ENCODE measurements around the gene HMX3. TPM values are rescaled to one million over a fixed set of nuclear protein-coding genes. Genes with fewer than 3 reads are reported as not detected.

The HMX3 gene
- total RNA-seq, 2 experiments from 2014 or later = 0.34 TPM; not detected in 1

DNA sequence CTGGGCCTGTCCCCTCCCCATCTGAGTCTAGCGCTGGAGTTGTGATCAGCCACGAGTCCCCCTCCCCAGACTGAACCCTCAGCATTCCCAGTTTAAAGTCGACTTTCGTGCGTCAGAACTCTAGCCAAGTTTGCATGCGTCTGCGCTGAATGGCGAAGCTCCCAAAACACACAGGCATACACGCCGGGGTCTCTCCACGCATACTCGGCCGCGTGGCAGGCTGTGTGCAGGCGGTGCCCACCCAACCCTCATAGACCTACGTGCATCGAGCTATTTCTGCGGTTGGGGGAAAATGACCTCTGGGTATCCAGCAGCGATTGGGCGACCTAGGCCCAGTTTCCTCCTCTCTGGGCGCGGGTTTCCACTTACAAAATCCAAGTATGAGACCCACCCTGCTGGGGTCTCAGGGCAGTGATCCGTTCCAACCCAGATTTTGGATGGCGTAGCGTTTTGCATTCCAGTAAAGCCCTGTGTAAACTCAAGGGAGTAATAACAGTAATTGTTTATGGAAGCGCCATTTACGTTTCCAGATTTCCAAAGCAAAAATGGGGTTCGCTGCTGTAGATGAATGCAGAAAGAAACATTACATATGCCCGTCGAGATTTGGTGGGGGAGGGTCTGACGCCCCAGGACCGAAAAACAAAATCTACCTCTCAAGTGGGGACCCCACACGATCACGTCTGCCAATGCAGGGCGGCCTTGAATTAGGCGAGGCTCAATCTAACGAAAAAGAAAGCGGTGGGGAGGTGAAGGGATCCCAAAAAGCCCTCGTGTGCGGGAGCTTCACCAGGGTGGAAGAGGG, 2.0 kb upstream of the HMX3 start:
- Mint-ChIP-seq H3K9me3 (no peaks in the 10 kb centered on the region), H3K27me3 (peaks cover 90% of the 10 kb centered on the region), H3K36me3 (ENCODE audit: low read depth) (no peaks in the 10 kb centered on the region), H3K4me1 (ENCODE audit: low read depth) (peaks cover 37% of the 10 kb centered on the region), H3K27ac (peak overlapping the region; percentile 22), H3K4me3 (peak overlapping the region; percentile 83)
- Histone ChIP-seq H3K27ac (ENCODE audit: low read depth in 1 of 2, low read length in 2 of 2) (no peak overlapping the region), H3K27me3 (ENCODE audit: control insufficient read depth in 1 of 2, insufficient read depth in 2 of 2, low read length in 2 of 2) (peaks cover 67 to 83% of the 10 kb centered on the region in 2 experiments), H3K4me1 (ENCODE audit: insufficient read depth, low read length) (peaks cover 52% of the 10 kb centered on the region), H3K9me3 (ENCODE audit: control insufficient read depth in 1 of 2, insufficient read depth in 1 of 2, low read length in 2 of 2) (peaks cover 0 to 25% of the 10 kb centered on the region in 2 experiments), H3K4me3 (ENCODE audit: low read length) (peak overlapping the region; percentile 10), H3K36me3 (ENCODE audit: insufficient read depth, low read length) (no peaks in the 10 kb centered on the region)
- DNase-seq = peak in 1 of 14 experiments; percentile 27
- intact Hi-C loops (cut with DNase I, micrococcal nuclease) = loop anchor here (1.0 to 5.0 kb wide), 8 partner anchors 91 to 1254 kb away; no protein-coding TSS in a partner anchor
- TF ChIP-seq, protein P1, sequence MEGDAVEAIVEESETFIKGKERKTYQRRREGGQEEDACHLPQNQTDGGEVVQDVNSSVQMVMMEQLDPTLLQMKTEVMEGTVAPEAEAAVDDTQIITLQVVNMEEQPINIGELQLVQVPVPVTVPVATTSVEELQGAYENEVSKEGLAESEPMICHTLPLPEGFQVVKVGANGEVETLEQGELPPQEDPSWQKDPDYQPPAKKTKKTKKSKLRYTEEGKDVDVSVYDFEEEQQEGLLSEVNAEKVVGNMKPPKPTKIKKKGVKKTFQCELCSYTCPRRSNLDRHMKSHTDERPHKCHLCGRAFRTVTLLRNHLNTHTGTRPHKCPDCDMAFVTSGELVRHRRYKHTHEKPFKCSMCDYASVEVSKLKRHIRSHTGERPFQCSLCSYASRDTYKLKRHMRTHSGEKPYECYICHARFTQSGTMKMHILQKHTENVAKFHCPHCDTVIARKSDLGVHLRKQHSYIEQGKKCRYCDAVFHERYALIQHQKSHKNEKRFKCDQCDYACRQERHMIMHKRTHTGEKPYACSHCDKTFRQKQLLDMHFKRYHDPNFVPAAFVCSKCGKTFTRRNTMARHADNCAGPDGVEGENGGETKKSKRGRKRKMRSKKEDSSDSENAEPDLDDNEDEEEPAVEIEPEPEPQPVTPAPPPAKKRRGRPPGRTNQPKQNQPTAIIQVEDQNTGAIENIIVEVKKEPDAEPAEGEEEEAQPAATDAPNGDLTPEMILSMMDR (IDR thresholded peaks at IDR 0.05) = no peak
- ChIA-PET CTCF (interaction anchor here (0.7 to 2.3 kb wide), 10 partner anchors 7 to 247 kb away, joined by 3 to 11 read pairs (median 4); partner anchors contain the start of gene BUB3), POLR2A (interaction anchor here (1.3 kb wide), 1 partner anchor 21 kb away, joined by 8 read pairs; the partner anchor contains the start of gene BUB3)
- no peak for ATAC-seq (ENCODE audit: poor library complexity)

DNA sequence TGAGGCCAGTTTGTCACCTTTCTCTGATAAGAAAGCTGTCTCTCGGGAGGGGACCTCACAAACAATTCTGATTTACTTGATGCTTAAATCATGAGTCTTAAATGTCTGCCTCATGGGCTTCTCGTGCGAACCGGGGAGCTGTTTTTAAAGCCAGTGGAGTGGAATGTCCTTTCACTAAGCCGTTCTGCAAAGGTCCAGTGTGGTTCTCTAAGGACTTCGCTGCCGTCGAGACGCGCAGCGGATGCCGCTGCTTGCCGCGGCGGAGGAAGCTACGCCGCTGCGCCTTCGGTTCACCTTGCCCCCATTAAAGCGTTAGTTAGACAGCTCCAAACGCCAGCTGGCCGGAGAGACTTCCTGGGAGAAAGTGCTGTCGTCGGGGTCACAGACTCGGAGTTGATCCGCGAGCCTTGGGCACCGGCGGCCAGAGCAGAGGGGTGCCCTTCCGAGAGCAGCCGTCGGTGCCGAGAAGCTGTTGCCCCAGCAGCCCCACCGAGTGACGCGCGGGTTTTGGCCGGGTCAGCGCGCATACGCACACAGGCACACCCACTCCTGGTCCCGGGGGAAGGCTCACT, 1.3 kb upstream of the HMX3 start:
- peaks cover 73 to 83% of the 10 kb centered on the region in 2 experiments for H3K27me3 ChIP-seq (ENCODE audit: control insufficient read depth in 1 of 2, insufficient read depth in 2 of 2, low read length in 2 of 2)
- ChIA-PET CTCF (interaction anchor here (1.1 to 2.3 kb wide), 2 partner anchors 15 to 246 kb away, joined by 4 to 7 read pairs; no protein-coding TSS in a partner anchor), POLR2A (interaction anchor here (1.3 kb wide), 1 partner anchor 20 kb away, joined by 8 read pairs; the partner anchor contains the start of gene BUB3)
- no peak overlapping the region for H3K4me3 ChIP-seq (ENCODE audit: low read length)
- peak overlapping the region; percentile 22 for H3K27ac Mint-ChIP-seq
- H3K36me3 ChIP-seq (ENCODE audit: insufficient read depth, low read length) = no peaks in the 10 kb centered on the region
- H3K4me1 ChIP-seq (ENCODE audit: insufficient read depth, low read length) = peaks cover 53% of the 10 kb centered on the region
- H3K9me3 ChIP-seq (ENCODE audit: control insufficient read depth in 1 of 2, insufficient read depth in 1 of 2, low read length in 2 of 2) = peaks cover 0 to 28% of the 10 kb centered on the region in 2 experiments
- DNase-seq (peak in 1 of 14 experiments; percentile 29), ATAC-seq (ENCODE audit: poor library complexity) (no peak)
- H3K27me3 Mint-ChIP-seq = peaks cover 90% of the 10 kb centered on the region
- no peaks in the 10 kb centered on the region for H3K9me3 Mint-ChIP-seq
- no peaks in the 10 kb centered on the region for H3K36me3 Mint-ChIP-seq (ENCODE audit: low read depth)
- peaks cover 43% of the 10 kb centered on the region for H3K4me1 Mint-ChIP-seq (ENCODE audit: low read depth)
- peak overlapping the region; percentile 70 for H3K4me3 Mint-ChIP-seq
- intact Hi-C loops (cut with DNase I, micrococcal nuclease) = loop anchor here (5.0 kb wide), 5 partner anchors 92 to 1253 kb away; no protein-coding TSS in a partner anchor
- TF ChIP-seq, protein P1 (IDR thresholded peaks at IDR 0.05) = no peak
- no peak overlapping the region for H3K27ac ChIP-seq (ENCODE audit: low read depth in 1 of 2, low read length in 2 of 2)

DNA sequence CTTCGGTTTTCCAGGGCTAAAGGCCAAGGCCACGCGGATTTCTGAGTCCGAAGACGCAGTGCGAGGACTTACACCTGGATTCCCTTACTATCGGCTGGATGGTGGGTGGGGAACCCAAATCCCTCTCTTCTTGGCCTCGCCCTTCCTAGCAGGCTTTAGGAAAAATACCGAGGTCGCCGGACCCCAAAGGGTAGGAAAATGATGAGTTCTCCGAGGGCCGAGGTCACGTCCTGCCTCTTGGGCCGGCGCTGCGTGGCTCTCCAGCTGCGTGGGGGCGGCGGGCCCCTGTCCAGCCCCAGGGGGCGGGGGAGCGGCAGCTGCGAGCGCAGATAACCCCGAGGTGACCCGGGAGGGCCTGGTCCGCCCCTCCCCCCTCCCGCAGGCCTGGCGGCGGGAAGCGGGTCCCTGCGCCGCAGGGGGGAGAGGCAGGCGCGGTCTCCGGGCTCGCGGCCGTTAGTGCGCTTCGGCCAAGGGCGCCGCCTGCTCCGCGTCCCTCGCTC, 805 bp upstream of the HMX3 start:
- TF ChIP-seq, protein P1 (IDR thresholded peaks at IDR 0.05) = no peak
- Mint-ChIP-seq H3K36me3 (ENCODE audit: low read depth) (no peaks in the 10 kb centered on the region), H3K9me3 (no peaks in the 10 kb centered on the region), H3K4me1 (ENCODE audit: low read depth) (peaks cover 48% of the 10 kb centered on the region), H3K27me3 (peaks cover 90% of the 10 kb centered on the region), H3K27ac (no peak overlapping the region), H3K4me3 (peak overlapping the region; percentile 70)
- Histone ChIP-seq H3K4me3 (ENCODE audit: low read length) (peak overlapping the region; percentile 47), H3K9me3 (ENCODE audit: control insufficient read depth in 1 of 2, insufficient read depth in 1 of 2, low read length in 2 of 2) (peaks cover 0 to 33% of the 10 kb centered on the region in 2 experiments), H3K27me3 (ENCODE audit: control insufficient read depth in 1 of 2, insufficient read depth in 2 of 2, low read length in 2 of 2) (peaks cover 73 to 83% of the 10 kb centered on the region in 2 experiments), H3K4me1 (ENCODE audit: insufficient read depth, low read length) (peaks cover 59% of the 10 kb centered on the region), H3K36me3 (ENCODE audit: insufficient read depth, low read length) (no peaks in the 10 kb centered on the region), H3K27ac (ENCODE audit: low read depth in 1 of 2, low read length in 2 of 2) (no peak overlapping the region)
- POLR2A ChIA-PET = interaction anchor here (1.3 kb wide), 1 partner anchor 19 kb away, joined by 8 read pairs; the partner anchor contains the start of gene BUB3
- DNase-seq = no peak
- intact Hi-C loops (cut with DNase I, micrococcal nuclease) = loop anchor here (5.0 kb wide), 5 partner anchors 93 to 1252 kb away; no protein-coding TSS in a partner anchor
- CTCF ChIA-PET = interaction anchor here (1.1 to 2.3 kb wide), 2 partner anchors 14 to 246 kb away, joined by 4 to 7 read pairs; no protein-coding TSS in a partner anchor
- ATAC-seq (ENCODE audit: poor library complexity) = no peak
